ENCODE measurements around the gene RNF14.

RNF14 gene

DNA sequence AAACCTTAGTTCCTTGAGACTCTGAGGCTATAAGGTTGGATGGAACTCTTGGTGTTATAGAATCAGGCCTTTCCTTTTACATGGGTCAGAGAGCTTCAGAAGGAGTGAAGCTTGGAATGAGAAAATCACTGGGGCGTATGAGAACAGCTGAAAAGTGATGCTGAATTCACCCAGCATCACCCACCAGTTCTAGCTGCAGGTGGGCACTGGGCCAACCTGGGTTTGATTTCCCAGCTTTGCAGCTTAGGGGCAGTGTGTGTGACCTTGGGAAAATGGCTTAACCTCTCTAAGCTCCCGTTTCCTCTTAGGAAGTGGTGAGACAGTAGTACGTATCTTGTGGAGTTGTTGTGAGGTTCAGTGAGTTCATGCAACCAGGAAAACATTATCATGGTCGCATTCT lies 21.6 kb upstream of the RNF14 start:
- H3K4me1 ChIP-seq (ENCODE audit: insufficient read depth, poor library complexity, severe bottlenecking), result peaks cover 5% of the 10 kb centered on the region
- ATAC-seq (ENCODE audit: low read depth), result no peak
- no peaks in the 10 kb centered on the region for H3K36me3 ChIP-seq (ENCODE audit: low read depth)
- no peak overlapping the region for H3K27ac ChIP-seq (ENCODE audit: poor library complexity, severe bottlenecking)
- no peak for DNase-seq (ENCODE audit: low spot score)
- H3K27me3 ChIP-seq (ENCODE audit: insufficient read depth, poor library complexity, severe bottlenecking), result no peaks in the 10 kb centered on the region
- TF ChIP-seq, protein P1, sequence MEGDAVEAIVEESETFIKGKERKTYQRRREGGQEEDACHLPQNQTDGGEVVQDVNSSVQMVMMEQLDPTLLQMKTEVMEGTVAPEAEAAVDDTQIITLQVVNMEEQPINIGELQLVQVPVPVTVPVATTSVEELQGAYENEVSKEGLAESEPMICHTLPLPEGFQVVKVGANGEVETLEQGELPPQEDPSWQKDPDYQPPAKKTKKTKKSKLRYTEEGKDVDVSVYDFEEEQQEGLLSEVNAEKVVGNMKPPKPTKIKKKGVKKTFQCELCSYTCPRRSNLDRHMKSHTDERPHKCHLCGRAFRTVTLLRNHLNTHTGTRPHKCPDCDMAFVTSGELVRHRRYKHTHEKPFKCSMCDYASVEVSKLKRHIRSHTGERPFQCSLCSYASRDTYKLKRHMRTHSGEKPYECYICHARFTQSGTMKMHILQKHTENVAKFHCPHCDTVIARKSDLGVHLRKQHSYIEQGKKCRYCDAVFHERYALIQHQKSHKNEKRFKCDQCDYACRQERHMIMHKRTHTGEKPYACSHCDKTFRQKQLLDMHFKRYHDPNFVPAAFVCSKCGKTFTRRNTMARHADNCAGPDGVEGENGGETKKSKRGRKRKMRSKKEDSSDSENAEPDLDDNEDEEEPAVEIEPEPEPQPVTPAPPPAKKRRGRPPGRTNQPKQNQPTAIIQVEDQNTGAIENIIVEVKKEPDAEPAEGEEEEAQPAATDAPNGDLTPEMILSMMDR (IDR thresholded peaks at IDR 0.05; ENCODE audit: poor library complexity, severe bottlenecking), result no peak
- H3K4me3 ChIP-seq (ENCODE audit: severe bottlenecking), result no peak overlapping the region
- H3K9me3 ChIP-seq (ENCODE audit: severe bottlenecking), result no peaks in the 10 kb centered on the region

DNA sequence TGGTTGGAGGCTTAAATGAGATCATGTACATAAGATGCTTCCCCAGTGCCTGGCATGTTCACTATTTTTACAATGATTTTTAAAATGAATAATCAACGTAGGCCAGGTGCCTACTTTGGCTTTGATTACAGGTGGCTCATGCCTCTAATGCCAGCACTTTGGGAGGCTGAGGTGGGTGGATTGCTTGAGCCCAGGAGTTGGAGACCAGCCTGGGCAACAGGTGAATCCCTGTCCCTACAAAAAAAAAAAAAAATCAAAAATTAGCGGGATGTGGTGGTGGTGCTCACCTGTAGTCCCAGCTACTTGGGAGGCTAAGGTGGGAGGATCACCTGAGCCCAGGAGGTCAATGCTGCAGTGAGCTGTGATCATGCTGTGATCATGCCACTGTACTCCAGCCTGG lies 20.1 kb upstream of the RNF14 start:
- ATAC-seq (ENCODE audit: low read depth), result no peak
- peaks cover 4% of the 10 kb centered on the region for H3K4me1 ChIP-seq (ENCODE audit: insufficient read depth, poor library complexity, severe bottlenecking)
- H3K9me3 ChIP-seq (ENCODE audit: severe bottlenecking), result no peaks in the 10 kb centered on the region
- H3K27me3 ChIP-seq (ENCODE audit: insufficient read depth, poor library complexity, severe bottlenecking), result no peaks in the 10 kb centered on the region
- H3K4me3 ChIP-seq (ENCODE audit: severe bottlenecking), result no peak overlapping the region
- H3K27ac ChIP-seq (ENCODE audit: poor library complexity, severe bottlenecking), result no peak overlapping the region
- DNase-seq (ENCODE audit: low spot score), result no peak
- TF ChIP-seq, protein P1 (IDR thresholded peaks at IDR 0.05; ENCODE audit: poor library complexity, severe bottlenecking), result no peak
- no peaks in the 10 kb centered on the region for H3K36me3 ChIP-seq (ENCODE audit: low read depth)

DNA sequence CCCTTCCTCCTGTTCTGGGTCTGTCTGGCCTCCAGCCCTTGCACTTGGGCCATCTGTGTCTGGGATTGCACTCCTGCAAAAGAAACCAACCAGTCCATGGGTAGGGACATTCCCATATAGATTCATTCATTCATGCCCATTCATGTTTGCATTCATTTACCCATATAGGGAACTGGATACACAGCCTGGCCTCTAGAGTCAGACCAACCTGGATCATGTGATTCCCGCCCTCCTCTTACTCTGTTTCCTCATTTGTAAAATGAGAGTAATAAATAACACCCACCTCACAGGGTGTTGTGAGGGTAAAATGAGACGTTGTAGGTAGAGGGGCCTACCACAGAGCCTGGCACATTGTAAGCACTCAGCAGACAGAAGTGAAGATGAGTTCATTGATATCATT lies 19.4 kb upstream of the RNF14 start:
- Histone ChIP-seq H3K4me1 (ENCODE audit: insufficient read depth, poor library complexity, severe bottlenecking) (no peaks in the 10 kb centered on the region), H3K9me3 (ENCODE audit: severe bottlenecking) (no peaks in the 10 kb centered on the region), H3K4me3 (ENCODE audit: severe bottlenecking) (no peak overlapping the region), H3K27me3 (ENCODE audit: insufficient read depth, poor library complexity, severe bottlenecking) (no peaks in the 10 kb centered on the region), H3K27ac (ENCODE audit: poor library complexity, severe bottlenecking) (no peak overlapping the region), H3K36me3 (ENCODE audit: low read depth) (no peaks in the 10 kb centered on the region)
- DNase-seq (ENCODE audit: low spot score) (no peak), ATAC-seq (ENCODE audit: low read depth) (no peak)
- TF ChIP-seq, protein P1 (IDR thresholded peaks at IDR 0.05; ENCODE audit: poor library complexity, severe bottlenecking), result no peak

DNA sequence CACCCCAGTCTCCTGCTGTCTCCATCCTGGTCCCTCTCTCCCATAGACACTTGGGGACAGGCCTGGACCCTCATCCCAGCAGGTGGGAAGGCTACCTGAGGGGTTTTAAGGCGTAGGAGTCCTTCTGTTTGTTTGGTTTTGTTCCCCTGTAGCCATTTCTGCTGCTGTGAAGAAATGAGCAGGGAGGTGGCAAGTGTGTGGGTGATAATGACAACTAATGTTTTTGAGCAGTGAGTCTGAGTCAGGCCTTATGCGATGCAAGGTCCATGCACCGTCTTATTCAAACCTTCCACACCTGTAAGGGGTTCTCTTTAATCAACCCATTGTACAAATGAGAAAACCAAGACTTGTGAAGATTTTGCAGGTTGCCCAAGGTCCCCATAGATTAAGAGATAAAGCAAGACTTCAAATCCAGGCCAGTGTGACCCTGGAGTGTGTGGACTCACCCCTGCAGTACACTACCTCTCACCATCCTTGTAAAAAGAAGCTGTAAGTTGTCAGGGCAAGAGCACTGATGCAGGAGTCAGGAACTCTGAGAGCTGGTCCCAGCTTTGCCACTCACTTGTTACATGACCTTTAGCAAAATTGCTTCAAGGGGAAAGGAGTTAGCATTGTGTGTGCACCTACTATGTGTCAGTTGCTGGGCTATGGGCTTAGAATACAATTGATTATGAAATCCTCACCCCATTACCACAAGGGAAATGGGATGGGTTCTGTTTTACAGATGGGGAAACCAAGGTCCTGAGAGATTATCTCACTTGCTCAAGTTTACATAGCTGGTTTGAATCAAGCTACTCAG lies 18.5 kb upstream of the RNF14 start:
- no peak overlapping the region for H3K27ac ChIP-seq (ENCODE audit: poor library complexity, severe bottlenecking)
- DNase-seq (ENCODE audit: low spot score) (no peak), ATAC-seq (ENCODE audit: low read depth) (no peak)
- H3K4me3 ChIP-seq (ENCODE audit: severe bottlenecking), result no peak overlapping the region
- no peaks in the 10 kb centered on the region for H3K4me1 ChIP-seq (ENCODE audit: insufficient read depth, poor library complexity, severe bottlenecking)
- H3K36me3 ChIP-seq (ENCODE audit: low read depth), result no peaks in the 10 kb centered on the region
- H3K9me3 ChIP-seq (ENCODE audit: severe bottlenecking), result no peaks in the 10 kb centered on the region
- TF ChIP-seq, protein P1 (IDR thresholded peaks at IDR 0.05; ENCODE audit: poor library complexity, severe bottlenecking), result no peak
- H3K27me3 ChIP-seq (ENCODE audit: insufficient read depth, poor library complexity, severe bottlenecking), result no peaks in the 10 kb centered on the region

DNA sequence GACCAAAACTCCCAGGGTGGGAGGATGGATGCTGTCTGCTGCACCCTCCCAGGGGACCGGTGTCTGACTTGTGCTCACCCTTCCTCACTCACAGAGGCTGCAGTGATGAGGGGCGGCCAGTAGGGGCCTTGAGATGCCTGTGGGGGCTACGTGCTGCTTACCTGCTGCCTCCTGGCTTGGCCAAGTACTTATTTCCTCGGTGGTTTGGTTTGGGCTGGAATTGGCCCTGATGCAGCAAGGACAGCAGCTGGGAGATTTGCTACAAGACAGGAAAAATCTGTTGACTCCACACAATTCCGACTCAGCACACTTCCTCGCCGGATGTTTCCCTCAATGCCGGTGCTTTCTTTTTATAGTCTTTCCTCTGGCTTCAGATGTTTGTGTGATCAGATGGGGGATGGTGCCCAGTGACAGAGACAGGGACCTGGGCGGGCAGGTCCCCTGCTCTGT lies 17.5 kb upstream of the RNF14 start:
- H3K27me3 ChIP-seq (ENCODE audit: insufficient read depth, poor library complexity, severe bottlenecking), result no peaks in the 10 kb centered on the region
- no peaks in the 10 kb centered on the region for H3K4me1 ChIP-seq (ENCODE audit: insufficient read depth, poor library complexity, severe bottlenecking)
- H3K27ac ChIP-seq (ENCODE audit: poor library complexity, severe bottlenecking), result no peak overlapping the region
- no peaks in the 10 kb centered on the region for H3K36me3 ChIP-seq (ENCODE audit: low read depth)
- TF ChIP-seq, protein P1 (IDR thresholded peaks at IDR 0.05; ENCODE audit: poor library complexity, severe bottlenecking), result peak; percentile 39
- no peak overlapping the region for H3K4me3 ChIP-seq (ENCODE audit: severe bottlenecking)
- ATAC-seq (ENCODE audit: low read depth), result peak; percentile 48; the same call in 1 of the 3 replicates
- no peak for DNase-seq (ENCODE audit: low spot score)
- no peaks in the 10 kb centered on the region for H3K9me3 ChIP-seq (ENCODE audit: severe bottlenecking)

Measured in RWPE2 (cell line).